NCI-H345 treated with DMSO at 0.1 percent for 48 hours (cell line): Measurements from ENCODE around the gene SYNGR3.
A peak's percentile ranks its signal among the peaks of the same experiment; 100 is the strongest.
"Not testable (repeated sequence)": the region's sequence is repeated elsewhere in the genome, so short reads cannot be mapped to it uniquely, and the experiment has no call there.

ENCODE experiments used
- DNase-seq: peaks from one replicate; lab custom pipeline; 2025; ENCODE audit not compliant: unreplicated experiment; lab: John Stamatoyannopoulos, UW

The SYNGR3 gene

DNA sequence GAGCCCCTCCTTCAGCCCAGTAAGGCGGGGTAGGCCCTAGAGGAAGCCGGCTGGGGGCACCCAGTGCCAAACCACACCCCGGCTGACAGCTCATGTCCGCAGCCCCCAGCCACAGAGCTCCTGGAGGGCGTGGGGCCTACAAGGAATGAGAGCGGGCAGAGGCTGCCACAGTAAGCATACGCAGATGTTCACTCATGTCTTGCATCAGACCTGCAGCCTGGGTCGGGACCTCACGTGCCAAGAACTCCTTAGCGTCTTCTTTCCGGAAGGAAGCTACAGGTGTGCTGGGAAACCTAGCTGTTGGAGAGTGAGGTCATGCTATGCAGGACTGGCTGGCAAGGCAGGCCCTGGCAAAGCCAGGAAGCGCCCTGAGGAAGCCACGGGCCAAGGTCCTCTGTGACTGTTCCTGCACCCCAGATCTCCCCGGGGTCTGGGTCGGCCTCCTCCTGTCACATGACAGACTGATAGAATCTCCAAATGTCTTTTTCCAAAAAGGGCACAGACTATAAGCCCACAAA lies 18.3 kb downstream of the SYNGR3 start:
- no peak for DNase-seq

GRCh38 chr16:2008631-2009163 lies 18.9 kb downstream of the SYNGR3 start:
- no peak for DNase-seq

GRCh38 chr16:2009164-2009711 lies 19.5 kb downstream of the SYNGR3 start:
- DNase-seq: no peak

DNA sequence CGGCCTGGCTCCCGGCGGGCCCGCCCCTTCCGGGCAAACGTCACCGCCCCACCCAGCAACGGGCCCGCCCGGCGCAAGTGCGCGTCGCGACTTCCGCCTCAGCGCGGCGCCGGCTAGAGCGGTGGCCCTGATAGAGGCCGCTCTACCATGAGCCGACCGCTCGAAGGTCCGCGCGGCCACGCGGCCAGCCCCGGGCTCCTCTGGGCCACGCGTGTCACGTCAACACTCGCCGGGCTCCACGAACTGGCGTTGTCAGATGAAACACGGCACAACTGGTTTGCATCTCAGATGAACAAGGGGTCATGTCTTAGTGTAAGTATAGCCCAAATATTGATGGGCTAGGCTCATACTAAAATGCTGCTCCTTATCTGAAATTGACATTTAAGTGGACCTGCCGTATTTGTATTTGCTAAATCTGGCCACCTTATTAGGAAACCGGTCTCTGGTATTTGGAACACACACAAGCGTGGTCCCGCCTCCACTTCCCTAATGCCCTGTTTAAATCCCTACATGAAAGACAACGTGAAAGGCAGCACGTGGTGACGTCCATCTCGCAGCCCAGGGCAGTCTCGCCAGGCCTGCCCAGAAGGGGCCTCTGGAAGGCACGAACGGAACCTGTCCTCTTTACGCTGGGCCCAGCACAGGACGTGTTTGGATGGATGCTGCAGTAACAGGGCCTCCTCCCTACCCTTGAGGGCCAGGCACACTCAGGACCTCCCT lies 20.2 kb downstream of the SYNGR3 start, which contains the start of gene ZNF598:
TSS of gene ZNF598 (minus strand) at position 31 of the 720 bp plus-strand sequence.
- DNase-seq: peak; percentile 43

GRCh38 chr16:2011726-2012125 lies 22.0 kb downstream of the SYNGR3 start:
- DNase-seq: not testable (repeated sequence)

DNA sequence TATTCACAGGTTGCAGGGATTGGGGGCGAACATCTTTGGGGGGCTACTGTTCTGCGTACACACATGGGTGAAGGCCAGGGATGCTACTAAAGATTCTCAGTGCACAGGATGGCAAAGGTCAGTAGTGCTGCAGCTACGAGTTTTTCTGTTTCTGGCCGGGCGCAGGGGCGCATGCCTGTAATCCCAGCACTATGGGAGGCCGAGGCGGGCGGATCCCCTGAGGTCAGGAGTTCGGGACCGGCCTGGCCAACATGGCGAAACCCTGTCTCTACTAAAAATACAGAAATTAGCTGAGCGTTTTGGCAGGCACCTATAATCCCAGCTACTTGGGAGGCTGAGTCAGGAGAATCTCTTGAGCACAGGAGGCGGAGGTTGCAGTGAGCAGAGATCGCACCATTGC lies 23.8 kb downstream of the SYNGR3 start:
- no peak for DNase-seq

GRCh38 chr16:2015117-2015946 lies 25.6 kb downstream of the SYNGR3 start:
- DNase-seq: no peak

- DNase-seq: no peak
Measured at GRCh38 chr16:2015947-2016208, 26.1 kb downstream of the SYNGR3 start.

DNA sequence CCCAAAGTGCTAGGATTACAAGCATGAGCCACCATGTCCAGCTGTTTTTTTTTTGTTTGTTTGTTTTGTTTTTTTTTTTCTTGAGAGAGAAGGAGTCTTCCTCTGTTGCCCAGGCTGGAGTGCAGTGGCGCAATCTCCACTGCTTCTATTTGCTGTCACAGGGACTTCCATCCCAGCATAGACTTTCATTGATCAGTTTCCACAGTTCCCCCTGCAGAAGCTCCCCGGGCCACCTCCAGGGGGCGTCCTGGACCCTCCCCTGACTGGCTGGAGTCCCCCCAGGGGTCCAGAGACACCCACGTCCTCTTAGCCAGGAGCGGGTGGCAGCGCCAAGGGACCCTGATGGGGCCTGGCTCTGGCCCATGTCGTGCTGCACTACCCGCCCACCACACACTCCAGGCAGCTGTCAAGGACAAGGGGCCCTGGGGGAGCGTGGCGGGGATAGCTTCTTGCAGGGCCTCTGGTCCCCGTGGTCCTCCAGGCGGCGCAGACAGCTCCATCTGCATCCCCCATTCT lies 26.7 kb downstream of the SYNGR3 start:
- no peak for DNase-seq

GRCh38 chr16:2019518-2019920 lies 29.7 kb downstream of the SYNGR3 start, which contains the start of gene NPW:
TSS of gene NPW (plus strand) at chr16:2019785.
- DNase-seq: no peak

GRCh38 chr16:2019921-2020831 lies 30.4 kb downstream of the SYNGR3 start:
- no peak for DNase-seq

- DNase-seq: no peak
Measured at GRCh38 chr16:2022723-2023091, 32.9 kb downstream of the SYNGR3 start.

DNA sequence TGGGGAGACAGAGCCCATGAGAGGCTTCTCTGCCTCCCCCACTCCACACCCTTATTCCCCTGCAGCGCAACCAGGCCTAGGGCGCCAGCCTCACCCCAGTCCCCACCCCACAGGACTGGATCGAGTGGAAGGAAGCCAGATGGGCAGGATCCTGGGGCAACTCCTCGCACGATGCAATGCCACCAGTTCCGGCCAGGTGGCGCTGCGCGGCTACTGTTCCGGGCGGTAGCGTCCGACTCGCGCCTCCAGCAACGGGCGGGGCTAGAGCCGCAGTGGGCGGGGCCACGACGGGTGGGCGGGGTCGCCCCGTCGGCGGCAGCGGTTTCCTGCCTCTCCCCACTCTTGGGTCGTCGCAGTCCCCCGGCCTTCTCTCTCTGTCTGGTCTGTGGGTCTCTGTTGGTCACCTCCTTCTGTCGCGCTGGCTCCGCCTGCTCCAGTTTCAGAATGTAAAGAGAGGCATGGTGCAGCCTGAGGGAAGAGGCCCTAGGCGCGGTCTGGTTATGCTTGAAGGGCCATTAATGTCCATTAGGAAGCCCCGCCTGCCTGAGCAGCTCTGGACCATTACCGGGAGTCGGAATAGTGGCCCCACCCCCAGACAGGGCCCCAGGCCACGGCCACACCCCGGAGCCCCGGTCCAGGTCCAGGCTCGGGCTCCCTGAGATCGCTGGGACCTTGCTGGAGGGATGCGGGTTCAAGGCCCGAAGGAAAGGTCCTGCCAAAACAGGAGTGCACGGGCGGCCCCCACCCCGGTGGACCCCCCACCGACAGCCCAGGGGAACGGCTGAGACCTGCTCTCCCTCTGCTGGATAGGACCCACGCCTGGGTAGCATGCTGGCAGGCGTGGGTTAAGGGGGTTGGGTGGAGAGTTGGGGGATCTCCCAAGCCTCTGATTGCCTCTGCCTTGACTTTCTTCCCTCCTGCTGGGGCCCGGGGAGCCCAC lies 33.6 kb downstream of the SYNGR3 start:
- peak; percentile 85 for DNase-seq

DNA sequence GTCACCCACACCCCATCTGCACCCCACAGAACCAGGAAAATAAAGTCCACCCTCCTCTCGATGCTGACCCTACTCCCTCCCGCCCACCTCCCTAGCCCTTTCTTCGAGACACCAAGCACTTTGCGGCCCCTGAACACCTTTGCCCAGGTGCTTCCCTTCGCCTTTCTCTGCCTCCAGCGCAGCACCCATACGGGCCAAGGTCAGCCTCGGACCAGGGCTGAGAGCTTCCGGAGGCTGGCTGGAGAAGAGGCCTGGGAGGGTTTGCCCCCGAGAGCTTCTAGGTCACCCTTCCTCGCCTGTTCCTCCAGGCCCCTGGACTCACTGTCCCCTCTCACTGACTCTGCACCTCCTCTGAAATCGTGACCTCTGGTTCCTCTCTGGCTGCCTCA lies 34.3 kb downstream of the SYNGR3 start:
- DNase-seq: no peak

- no peak for DNase-seq
Measured at GRCh38 chr16:2025251-2025650, 35.5 kb downstream of the SYNGR3 start.

DNA sequence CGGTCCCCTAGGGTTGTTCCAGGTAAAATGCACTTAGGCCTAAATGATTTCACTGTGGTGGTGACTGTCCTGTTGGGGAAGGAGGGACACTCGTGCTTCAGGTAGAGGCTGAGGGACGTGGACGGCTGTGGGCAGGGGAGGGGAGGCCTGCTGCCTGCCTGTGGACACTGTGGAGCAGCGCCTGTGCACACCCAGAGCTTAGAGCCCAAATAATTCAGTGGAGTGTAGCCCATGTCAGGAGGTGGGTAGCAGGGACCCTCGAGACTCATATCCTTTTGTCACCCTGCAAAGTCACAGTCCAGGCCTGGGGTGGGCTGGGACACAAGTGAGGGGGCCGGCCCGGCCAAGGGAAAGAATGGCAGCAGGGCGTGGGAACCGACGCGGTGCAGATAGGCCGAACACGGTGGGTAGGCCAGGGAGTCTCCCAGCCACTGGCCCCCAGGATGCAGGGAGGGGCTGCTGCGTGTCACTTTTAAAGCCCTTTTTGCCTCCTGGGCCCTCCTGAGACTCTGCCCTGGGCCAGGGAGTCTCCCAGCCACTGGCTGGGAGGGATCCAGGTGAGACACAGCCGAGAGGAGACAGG lies 36.2 kb downstream of the SYNGR3 start:
- DNase-seq: no peak

GRCh38 chr16:2026461-2027023 lies 36.8 kb downstream of the SYNGR3 start, which contains the start of gene NHERF2:
TSS of gene NHERF2 (plus strand) at chr16:2026902. CDS start at chr16:2027006, 104 bp downstream.
- no peak for DNase-seq
